ENCODE data around the gene MAG. TPM values are rescaled to one million over a fixed set of nuclear protein-coding genes. Genes with fewer than 3 reads are reported as not detected.

MAG gene
- total and polyA plus RNA-seq, 2 of the 8 experiments (the other 6 are each of a cell fraction or from before 2014, with no cell fraction given) = 0.20 to 1.3 TPM

DNA sequence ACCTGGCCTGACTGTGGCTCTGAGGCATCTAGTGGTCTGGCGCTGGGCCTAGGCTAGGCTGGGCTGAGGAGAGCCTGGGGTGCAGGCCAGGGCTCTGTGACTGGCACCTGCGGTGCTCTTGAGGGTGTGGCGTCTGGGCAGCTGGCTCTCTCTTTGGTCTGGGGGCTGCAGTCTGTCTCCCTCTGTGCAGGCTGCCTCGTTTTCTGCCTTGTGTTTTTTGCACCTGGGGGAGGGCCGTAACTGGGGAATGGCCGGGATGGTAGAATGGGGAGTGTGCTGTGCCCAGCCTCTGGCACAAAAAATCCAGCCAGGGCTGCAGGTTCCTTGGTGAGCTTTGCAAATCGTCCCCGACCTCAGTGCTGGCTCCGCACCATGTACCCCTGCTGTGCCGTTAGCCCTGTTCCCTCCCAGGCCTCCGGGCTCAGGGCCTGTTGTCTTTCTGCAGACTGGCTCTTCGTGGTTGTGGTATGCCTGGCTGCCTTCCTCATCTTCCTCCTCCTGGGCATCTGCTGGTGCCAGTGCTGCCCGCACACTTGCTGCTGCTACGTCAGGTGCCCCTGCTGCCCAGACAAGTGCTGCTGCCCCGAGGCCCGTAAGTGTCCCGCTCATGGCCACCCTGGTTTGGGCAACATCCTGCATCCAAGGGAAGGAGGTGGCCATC, 29.7 kb upstream of the MAG start:
- no peak overlapping the region for H2BK5ac ChIP-seq (ENCODE audit: low read depth, low read length)
- H3K18ac ChIP-seq (ENCODE audit: extremely low read depth, low read length) = no peak overlapping the region
- FAIRE-seq (no peak), DNase-seq (ENCODE audit: low read depth in 1 of 2, low spot score in 2 of 2) (no peak)
- no peak overlapping the region for H3K56ac ChIP-seq (replicated peaks; ENCODE audit: insufficient read length, low read depth, low read length)
- H2BK15ac ChIP-seq (ENCODE audit: low read length) = no peak overlapping the region
- peaks cover 0 to 2% of the 10 kb centered on the region in 2 experiments; a peak in 1 of 4 replicates for H3K9me3 ChIP-seq (ENCODE audit: insufficient read depth in 2 of 2, low read depth in 1 of 2, low read length in 1 of 2)
- TF ChIP-seq YY1 (IDR thresholded peaks at IDR 0.05; ENCODE audit: low read depth, low read length) (no peak), CHD1 (IDR thresholded peaks at IDR 0.05; ENCODE audit: low read depth, low read length) (no peak), POLR2AphosphoS5 (IDR thresholded peaks at IDR 0.05; ENCODE audit: low read depth, low read length) (0 out of 2 replicates have a peak, but pooled peaks have one; percentile 12), SRF (IDR thresholded peaks at IDR 0.05; ENCODE audit: low read depth, low read length) (no peak)
- no peaks in the 10 kb centered on the region for H3K27me3 ChIP-seq (replicated peaks in 1 of 4; ENCODE audit: control insufficient read depth in 3 of 4, extremely low read depth in 1 of 4, insufficient read depth in 3 of 4, low read length in 3 of 4)
- H4K20me1 ChIP-seq (replicated peaks in 1 of 2; ENCODE audit: control insufficient read depth in 1 of 2, insufficient read depth in 2 of 2, low read length in 2 of 2) = peaks cover 12 to 40% of the 10 kb centered on the region in 2 experiments
- H3K4me3 ChIP-seq (ENCODE audit: extremely low read depth in 1 of 4, insufficient read depth in 2 of 4, low read depth in 3 of 4, low read length in 4 of 4) = no peak overlapping the region
- peaks cover 15% of the 10 kb centered on the region for H3K79me1 ChIP-seq (ENCODE audit: low read depth, low read length)
- peak overlapping the region; percentile 37; the same call in 1 of the 2 replicates for H4K8ac ChIP-seq (ENCODE audit: extremely low read depth, insufficient read depth, low read length)
- ChIA-PET POLR2A (ENCODE audit: partially characterized antibody) (interaction anchor here (0.8 to 10.5 kb wide), 5 partner anchors 9 to 90 kb away, joined by 3 to 146 read pairs (median 4); partner anchors contain the start of gene LSR), CTCF (ENCODE audit: partially characterized antibody) (interaction anchor here (1.0 to 1.4 kb wide), 3 partner anchors 13 to 195 kb away, joined by 4 to 5 read pairs (median 4); no protein-coding TSS in a partner anchor)
- H3K4me2 ChIP-seq (ENCODE audit: insufficient read depth in 1 of 2, low read depth in 2 of 2, low read length in 2 of 2) = no peak overlapping the region
- no peak overlapping the region for H3K14ac ChIP-seq (ENCODE audit: insufficient read length)
- H3K36me3 ChIP-seq (ENCODE audit: control insufficient read depth in 2 of 4, insufficient read depth in 4 of 4, low read length in 3 of 4) = peaks cover 20 to 58% (median 34%) of the 10 kb centered on the region in 4 experiments
- H3K79me2 ChIP-seq (ENCODE audit: control insufficient read depth in 1 of 2, insufficient read depth in 2 of 2, low read length in 2 of 2) = peaks cover 0 to 7% of the 10 kb centered on the region in 2 experiments; a peak in 2 of 4 replicates
- no peak overlapping the region for H3K9ac ChIP-seq (replicated peaks in 1 of 4; ENCODE audit: extremely low read depth in 1 of 4, low read depth in 3 of 4, low read length in 3 of 4)
- no peak overlapping the region for H2BK20ac ChIP-seq (ENCODE audit: low read length)
- H4K91ac ChIP-seq (replicated peaks; ENCODE audit: insufficient read length, low read length) = no peak overlapping the region
- H3K23ac ChIP-seq (ENCODE audit: insufficient read length) = no peak overlapping the region
- no peak overlapping the region for H2BK12ac ChIP-seq (ENCODE audit: low read depth, low read length)
- H3K27ac ChIP-seq (ENCODE audit: low read depth, low read length) = no peak overlapping the region
- WGBS, 2 experiments (ENCODE audit: extremely low coverage in 1 of 2, insufficient coverage in 1 of 2, insufficient read length in 1 of 2, insufficient replicate concordance in 2 of 2, low coverage in 1 of 2, low lambda C conversion rate in 2 of 2, missing lambda C conversion rate in 1 of 2) = 84% methylated on average over 13 of the region's 17 CpGs; no CpG with 5 or more reads in 1 of the 2 experiments
- no peak overlapping the region for H3K4ac ChIP-seq (replicated peaks; ENCODE audit: insufficient read length, low read depth, low read length)
- H2BK120ac ChIP-seq (replicated peaks; ENCODE audit: low read depth, low read length) = no peak overlapping the region
- H2AK5ac ChIP-seq (ENCODE audit: low read depth, low read length) = no peak overlapping the region
- H4K5ac ChIP-seq (ENCODE audit: insufficient read length, low read depth, low read length) = no peak overlapping the region
- H2AFZ ChIP-seq (ENCODE audit: low read length) = no peak overlapping the region
- H3K23me2 ChIP-seq (ENCODE audit: low read depth, low read length) = no peaks in the 10 kb centered on the region; the same call in 1 of the 2 replicates
- H3K4me1 ChIP-seq (replicated peaks in 1 of 4; ENCODE audit: control insufficient read depth in 3 of 4, insufficient read depth in 4 of 4, low read length in 3 of 4) = peaks cover 0 to 9% (median 4%) of the 10 kb centered on the region in 4 experiments; a peak in 5 of 7 replicates

All from H1 (cell line).